ENCODE data around the gene GLYATL3. TPM values are rescaled to one million over a fixed set of nuclear protein-coding genes. Genes with fewer than 3 reads are reported as not detected.

GLYATL3 gene
- total RNA-seq, 1 donor from 2014 or later, result not detected

DNA sequence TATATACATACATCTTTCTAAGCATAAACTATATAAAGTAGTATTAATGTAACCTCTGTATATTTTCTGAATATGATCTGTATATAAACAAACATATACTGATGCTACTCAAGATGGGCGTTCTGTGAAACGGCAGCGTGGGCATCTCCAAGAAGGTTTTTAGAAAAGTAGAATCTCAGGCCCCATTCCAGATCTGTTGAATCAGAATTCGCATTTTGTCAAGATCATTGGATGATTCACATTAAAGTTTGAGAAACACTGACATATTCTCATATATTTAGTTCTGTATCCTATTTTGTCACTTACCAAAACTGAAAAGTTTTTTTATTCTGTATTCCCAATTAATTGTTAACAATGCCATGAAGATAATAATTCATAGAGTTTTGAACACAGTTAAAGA lies 56.2 kb downstream of the GLYATL3 start:
- TF ChIP-seq CTCF (conservative IDR thresholded peaks at IDR 0.05), result no peak
- H3K36me3 Mint-ChIP-seq, result peaks cover 5% of the 10 kb centered on the region
- H3K4me1 Mint-ChIP-seq (ENCODE audit: unreplicated experiment), result peaks cover 22% of the 10 kb centered on the region
- peaks cover 5% of the 10 kb centered on the region for H3K9me3 Mint-ChIP-seq
- no peak overlapping the region for H3K4me3 Mint-ChIP-seq
- peaks cover 17% of the 10 kb centered on the region for H3K27me3 Mint-ChIP-seq
- H3K27ac Mint-ChIP-seq, result peak overlapping the region; percentile 87
- no peak for DNase-seq (ENCODE audit: extremely low spot score, unreplicated experiment)

- Mint-ChIP-seq H3K27ac (peak overlapping the region; percentile 87), H3K4me1 (ENCODE audit: unreplicated experiment) (peaks cover 19% of the 10 kb centered on the region), H3K36me3 (peaks cover 5% of the 10 kb centered on the region), H3K4me3 (peak overlapping the region; percentile 61), H3K9me3 (peaks cover 5% of the 10 kb centered on the region), H3K27me3 (peaks cover 12% of the 10 kb centered on the region)
- no peak for DNase-seq (ENCODE audit: extremely low spot score, unreplicated experiment)
- no peak for TF ChIP-seq CTCF (conservative IDR thresholded peaks at IDR 0.05)
Measured at GRCh38 chr6:49556429-49556837, 56.7 kb downstream of the GLYATL3 start.

- H3K4me1 Mint-ChIP-seq (ENCODE audit: unreplicated experiment), result peaks cover 13% of the 10 kb centered on the region
- peaks cover 7% of the 10 kb centered on the region for H3K27me3 Mint-ChIP-seq
- peaks cover 5% of the 10 kb centered on the region for H3K36me3 Mint-ChIP-seq
- DNase-seq (ENCODE audit: extremely low spot score, unreplicated experiment), result no peak
- no peak for TF ChIP-seq CTCF (conservative IDR thresholded peaks at IDR 0.05)
- no peak overlapping the region for H3K27ac Mint-ChIP-seq
- H3K4me3 Mint-ChIP-seq, result no peak overlapping the region
- peaks cover 5% of the 10 kb centered on the region for H3K9me3 Mint-ChIP-seq
Measured at GRCh38 chr6:49557177-49557576, 57.5 kb downstream of the GLYATL3 start.

DNA sequence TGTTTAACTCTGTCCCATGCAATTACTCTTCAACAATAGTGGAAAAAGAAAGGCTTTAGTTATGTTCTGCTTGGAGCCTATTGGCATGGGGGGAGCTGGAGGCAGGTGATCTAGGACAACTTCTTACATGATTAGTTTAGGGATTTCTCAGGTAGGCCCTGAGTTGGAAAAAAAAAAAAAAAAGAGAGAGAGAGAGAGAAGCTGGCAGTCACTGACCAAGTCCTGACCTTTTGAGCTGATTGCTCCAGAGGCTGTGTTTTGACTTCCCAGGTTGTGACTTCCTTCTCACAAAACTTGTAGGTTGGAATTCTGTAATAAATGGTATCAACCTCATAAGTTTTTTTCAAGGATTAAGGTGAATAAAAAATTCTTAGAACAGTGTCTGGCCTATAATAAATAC lies 58.5 kb downstream of the GLYATL3 start:
- no peak for DNase-seq (ENCODE audit: extremely low spot score, unreplicated experiment)
- peaks cover 5% of the 10 kb centered on the region for H3K9me3 Mint-ChIP-seq
- H3K27ac Mint-ChIP-seq, result no peak overlapping the region
- H3K36me3 Mint-ChIP-seq, result peaks cover 5% of the 10 kb centered on the region
- peaks cover 3% of the 10 kb centered on the region for H3K27me3 Mint-ChIP-seq
- no peak for TF ChIP-seq CTCF (conservative IDR thresholded peaks at IDR 0.05)
- H3K4me1 Mint-ChIP-seq (ENCODE audit: unreplicated experiment), result peaks cover 12% of the 10 kb centered on the region
- no peak overlapping the region for H3K4me3 Mint-ChIP-seq

DNA sequence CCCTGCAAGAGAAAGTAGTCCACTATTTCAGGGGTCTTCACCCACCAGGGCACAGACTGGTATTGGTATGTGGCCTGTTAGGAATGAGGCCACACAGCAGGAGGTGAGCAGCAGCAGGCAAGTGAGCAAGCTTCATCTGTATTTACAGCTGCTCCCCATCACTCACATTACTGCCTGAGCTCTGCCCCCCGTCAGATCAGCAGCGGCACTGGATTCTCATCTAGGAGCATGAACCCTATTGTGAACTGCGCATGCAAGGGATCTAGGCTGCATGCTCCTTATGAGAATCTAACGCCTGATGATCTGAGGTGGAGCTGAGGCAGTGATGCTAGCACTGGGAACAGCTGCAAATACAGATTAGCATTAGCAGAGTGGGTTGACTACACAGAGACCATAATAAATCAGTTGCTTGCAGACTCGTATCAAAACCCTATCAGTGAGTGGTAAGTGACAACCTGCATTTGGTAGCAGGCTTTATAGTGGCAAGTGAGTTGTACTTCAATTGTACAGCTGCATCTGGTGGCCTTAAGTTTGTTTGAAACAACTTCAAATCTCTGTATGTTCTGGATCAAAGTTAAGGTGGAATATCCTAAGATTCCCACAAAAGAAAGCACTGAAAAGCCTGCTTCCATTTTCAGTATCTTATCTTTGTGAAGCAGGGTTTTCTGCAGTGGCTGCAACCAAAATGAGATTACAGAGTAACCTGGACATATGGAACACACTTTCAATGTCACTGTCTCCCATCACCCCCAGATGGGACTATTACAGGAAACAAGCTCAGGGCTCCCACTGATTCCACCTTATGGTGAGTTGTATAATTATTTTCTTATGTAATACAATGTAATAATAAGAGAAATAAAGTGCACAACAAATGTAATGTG lies 63.5 kb downstream of the GLYATL3 start:
- Mint-ChIP-seq H3K4me3 (no peak overlapping the region), H3K27ac (no peak overlapping the region), H3K36me3 (no peaks in the 10 kb centered on the region), H3K4me1 (ENCODE audit: unreplicated experiment) (no peaks in the 10 kb centered on the region), H3K9me3 (peaks cover 4% of the 10 kb centered on the region), H3K27me3 (no peaks in the 10 kb centered on the region)
- no peak for DNase-seq (ENCODE audit: extremely low spot score, unreplicated experiment)
- no peak for TF ChIP-seq CTCF (conservative IDR thresholded peaks at IDR 0.05)
